SKM-1 treated with dmso at 0.1 percent for 144 hours (cell line): Measurements from ENCODE around the gene KCNK18.

Experiments
- DNase-seq: peaks from one replicate; lab custom pipeline; 2025; ENCODE audit not compliant: unreplicated experiment; lab: John Stamatoyannopoulos, UW

KCNK18 gene

GRCh38 chr10:117249493-117250093 is 52.3 kb downstream of the KCNK18 start:
- peak; percentile 22 for DNase-seq

DNA sequence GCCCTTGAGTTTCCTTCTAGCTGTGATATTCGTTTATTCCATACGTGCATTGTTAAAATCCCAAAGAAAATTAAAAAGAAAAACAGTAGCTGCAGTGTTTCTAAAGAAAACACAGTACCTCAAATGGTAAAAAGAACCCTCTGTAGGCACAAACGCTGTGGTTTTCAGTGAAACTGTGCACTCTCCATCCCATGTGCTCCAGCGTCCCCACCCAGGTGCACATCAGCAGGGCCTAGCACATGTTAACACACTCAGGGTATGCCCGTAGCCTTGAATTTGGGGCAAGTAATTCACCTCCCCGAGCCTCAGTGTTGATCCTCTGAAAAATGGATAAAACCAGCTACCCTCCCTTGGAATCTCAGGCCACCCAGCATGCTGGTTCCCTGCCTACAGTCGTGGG is 53.1 kb downstream of the KCNK18 start:
- DNase-seq, result no peak

DNA sequence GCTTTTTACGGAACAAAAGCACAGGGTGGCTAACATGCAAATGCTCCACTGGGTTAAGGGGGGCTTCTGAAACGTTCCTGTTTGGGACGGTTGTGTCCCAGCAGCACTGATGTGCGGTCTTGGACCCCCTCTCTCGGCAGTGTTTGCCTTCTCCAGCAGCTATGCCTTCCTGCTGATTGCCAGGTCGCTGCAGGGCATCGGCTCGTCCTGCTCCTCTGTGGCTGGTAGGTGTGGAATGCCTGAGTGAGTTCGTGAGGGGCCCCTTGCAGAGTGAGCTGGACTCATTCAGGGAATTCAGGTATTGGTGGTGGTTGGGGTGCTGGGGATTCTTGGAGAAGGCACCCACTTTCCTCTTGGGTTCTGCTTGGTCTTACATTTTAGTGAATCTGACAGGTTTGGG is 56.6 kb downstream of the KCNK18 start:
- no peak for DNase-seq

- DNase-seq, result no peak
These were observed 57.0 kb downstream of the KCNK18 start for GRCh38 chr10:117254338-117254737.

GRCh38 chr10:117254774-117255735 is 57.8 kb downstream of the KCNK18 start:
- no peak for DNase-seq

DNA sequence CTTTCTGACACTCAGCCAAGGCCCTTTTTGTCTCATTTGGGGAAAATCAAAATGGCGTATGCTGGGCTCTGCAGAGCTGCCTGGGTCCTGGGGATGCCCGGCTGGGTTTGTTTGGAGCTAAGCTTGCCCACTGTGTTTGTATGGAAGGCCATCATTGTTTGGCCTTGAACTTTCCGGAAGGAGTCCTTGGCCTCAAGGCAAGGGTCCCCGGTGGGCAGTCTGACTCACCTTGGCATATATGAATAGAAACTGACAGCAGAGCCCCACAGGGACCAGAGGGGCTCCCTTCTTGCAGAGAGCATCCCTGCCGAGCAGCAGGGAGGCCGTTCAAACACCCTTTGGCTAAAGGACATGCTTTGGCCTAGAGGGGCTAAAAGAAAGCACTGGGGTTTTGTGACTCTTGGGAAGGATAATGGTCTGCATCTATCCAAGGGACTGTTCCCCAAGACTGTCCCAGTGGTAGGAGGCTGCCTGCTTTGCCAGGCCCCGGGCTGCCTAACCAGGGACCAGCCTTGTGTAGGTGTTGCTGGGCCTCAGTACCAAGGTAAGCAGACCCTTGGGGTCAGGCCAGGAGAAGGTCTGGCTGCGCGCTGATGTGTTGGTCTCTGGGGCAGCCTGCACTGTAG is 58.7 kb downstream of the KCNK18 start:
- no peak for DNase-seq

- DNase-seq, result no peak
These were observed 59.6 kb downstream of the KCNK18 start for GRCh38 chr10:117256910-117257309.

DNA sequence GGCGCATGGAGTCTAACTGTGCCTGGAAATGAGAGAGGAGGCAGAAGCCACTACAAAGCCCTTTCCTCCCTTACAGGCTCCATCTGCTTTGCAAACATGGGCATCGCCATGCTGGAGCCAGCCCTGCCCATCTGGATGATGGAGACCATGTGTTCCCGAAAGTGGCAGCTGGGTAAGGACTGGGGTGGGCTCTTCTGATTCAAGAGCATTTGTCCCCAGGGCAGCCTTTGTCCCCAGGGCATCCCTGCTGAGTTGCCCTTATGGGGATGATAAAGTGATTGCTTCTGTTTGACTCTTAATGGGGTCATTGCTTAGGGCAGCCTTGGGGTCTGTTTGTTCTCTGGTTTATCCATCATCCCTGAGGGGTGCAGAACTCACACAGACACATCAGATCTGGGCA is 60.4 kb downstream of the KCNK18 start:
- DNase-seq, result no peak

DNA sequence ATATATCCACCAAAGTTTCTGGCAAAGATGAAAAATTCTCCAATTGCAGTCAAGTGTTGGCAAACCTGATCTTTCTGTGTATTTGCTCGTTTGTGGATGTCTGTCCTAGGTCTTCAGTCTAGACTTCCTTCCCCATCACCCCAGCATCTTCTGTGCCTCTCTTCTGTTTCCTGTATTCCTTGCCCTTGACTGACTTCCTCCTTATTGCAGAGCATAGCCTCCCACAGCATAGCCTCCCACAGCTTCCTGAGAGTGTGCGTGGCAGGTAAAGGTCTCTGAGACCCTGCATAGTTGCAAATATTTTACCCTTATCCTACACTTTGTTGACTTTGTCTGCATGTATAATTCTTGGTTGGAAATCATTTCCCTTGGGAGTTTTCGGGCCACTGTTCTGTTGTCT is 62.0 kb downstream of the KCNK18 start:
- DNase-seq, result peak; percentile 89
